ENCODE results near the gene OOSP4A.

OOSP4A gene

DNA sequence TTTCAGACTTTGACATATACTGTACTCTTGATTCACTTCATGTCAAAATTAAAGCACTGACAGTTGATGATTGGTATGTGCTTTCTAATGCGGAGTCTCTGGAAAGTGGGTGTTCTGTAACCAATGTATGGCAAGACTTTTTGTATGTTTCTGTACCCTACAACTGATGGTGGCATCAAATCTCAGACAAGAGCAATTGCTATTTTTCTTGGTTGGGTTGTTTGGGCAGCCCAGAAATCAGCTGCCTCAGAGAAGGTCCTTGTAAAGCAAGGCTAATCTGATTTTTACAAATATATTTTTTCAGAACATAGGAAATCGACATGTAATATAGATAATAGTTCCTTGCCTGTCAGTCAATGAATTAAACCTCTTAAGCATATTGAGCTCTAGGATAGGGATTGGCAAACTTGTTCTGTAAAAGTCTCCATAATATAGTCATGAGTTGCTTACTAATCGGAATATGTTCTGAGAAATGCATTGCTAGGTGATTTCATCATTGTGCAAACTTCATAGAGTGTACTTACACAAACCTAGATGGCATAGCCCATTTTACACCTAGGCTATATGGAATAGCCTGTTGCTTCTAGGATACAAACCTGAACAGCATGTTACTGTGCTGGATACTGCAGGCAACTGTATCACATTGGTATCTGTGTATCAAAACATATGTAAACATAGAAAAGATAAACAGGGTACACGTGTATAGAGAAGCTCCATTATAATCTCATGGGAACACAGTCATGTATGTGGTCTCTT, 10.2 kb upstream of the OOSP4A start:
- Histone ChIP-seq H3K36me3 (no peaks in the 10 kb centered on the region), H3K4me1 (no peaks in the 10 kb centered on the region), H3K9me3 (no peaks in the 10 kb centered on the region), H3K27me3 (no peaks in the 10 kb centered on the region), H3K4me3 (ENCODE audit: low read depth, low read length) (no peak overlapping the region)
- DNase-seq: no peak
- TF ChIP-seq, protein P1, sequence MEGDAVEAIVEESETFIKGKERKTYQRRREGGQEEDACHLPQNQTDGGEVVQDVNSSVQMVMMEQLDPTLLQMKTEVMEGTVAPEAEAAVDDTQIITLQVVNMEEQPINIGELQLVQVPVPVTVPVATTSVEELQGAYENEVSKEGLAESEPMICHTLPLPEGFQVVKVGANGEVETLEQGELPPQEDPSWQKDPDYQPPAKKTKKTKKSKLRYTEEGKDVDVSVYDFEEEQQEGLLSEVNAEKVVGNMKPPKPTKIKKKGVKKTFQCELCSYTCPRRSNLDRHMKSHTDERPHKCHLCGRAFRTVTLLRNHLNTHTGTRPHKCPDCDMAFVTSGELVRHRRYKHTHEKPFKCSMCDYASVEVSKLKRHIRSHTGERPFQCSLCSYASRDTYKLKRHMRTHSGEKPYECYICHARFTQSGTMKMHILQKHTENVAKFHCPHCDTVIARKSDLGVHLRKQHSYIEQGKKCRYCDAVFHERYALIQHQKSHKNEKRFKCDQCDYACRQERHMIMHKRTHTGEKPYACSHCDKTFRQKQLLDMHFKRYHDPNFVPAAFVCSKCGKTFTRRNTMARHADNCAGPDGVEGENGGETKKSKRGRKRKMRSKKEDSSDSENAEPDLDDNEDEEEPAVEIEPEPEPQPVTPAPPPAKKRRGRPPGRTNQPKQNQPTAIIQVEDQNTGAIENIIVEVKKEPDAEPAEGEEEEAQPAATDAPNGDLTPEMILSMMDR (IDR thresholded peaks at IDR 0.05; ENCODE audit: low read depth, low read length): no peak

DNA sequence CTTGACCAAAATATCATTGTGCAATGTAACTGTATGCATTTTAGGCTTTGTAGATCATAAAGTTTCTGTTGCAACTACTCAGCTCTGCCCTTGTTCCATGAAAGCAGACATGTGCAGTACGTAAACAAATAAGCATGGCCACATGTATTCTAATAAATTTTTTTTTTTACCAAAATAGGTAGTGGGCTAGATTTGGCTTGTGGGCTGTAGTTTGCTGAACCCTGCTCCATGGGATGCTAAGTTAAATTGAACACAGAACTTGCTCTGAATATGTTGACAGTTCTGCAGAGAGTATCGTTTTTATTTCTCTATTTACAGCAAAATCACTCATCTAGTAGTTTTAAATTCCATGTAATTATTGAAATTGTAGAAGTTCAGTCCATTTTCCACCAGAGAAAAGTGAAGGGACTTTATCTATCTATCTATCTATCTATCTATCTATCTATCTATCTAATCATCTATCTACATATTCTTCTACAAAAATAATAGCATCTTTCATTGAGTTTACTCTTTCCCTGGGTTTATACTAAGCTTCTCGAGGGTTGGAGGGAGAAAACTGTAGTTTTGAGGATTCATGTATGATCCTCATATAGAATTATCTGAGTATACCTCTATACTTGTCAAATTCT, 9.5 kb upstream of the OOSP4A start:
- Histone ChIP-seq H3K4me1 (no peaks in the 10 kb centered on the region), H3K36me3 (no peaks in the 10 kb centered on the region), H3K9me3 (no peaks in the 10 kb centered on the region), H3K27me3 (no peaks in the 10 kb centered on the region), H3K4me3 (ENCODE audit: low read depth, low read length) (no peak overlapping the region)
- TF ChIP-seq, protein P1 (IDR thresholded peaks at IDR 0.05; ENCODE audit: low read depth, low read length): no peak
- no peak for DNase-seq

DNA sequence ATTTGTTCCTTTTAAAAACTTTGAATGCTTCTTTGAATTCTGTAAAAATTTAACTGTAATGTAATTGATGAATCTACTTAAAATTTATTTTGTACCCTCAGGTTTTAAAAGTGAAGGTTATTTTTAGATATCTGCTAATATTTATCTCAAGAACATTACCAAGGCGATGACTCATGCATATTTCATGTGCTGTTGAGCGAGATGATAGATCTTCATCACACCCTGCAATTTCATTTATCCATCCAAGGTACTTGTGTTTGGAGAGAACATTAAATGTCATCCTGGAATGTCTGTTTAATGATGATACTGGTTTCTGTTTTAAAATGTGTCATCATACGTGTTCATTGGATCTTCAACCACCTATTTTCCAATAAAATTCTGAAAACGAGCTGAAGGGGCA, 6.7 kb upstream of the OOSP4A start:
- Histone ChIP-seq H3K36me3 (no peaks in the 10 kb centered on the region), H3K9me3 (no peaks in the 10 kb centered on the region), H3K4me1 (no peaks in the 10 kb centered on the region), H3K4me3 (ENCODE audit: low read depth, low read length) (no peak overlapping the region), H3K27me3 (no peaks in the 10 kb centered on the region)
- TF ChIP-seq, protein P1 (IDR thresholded peaks at IDR 0.05; ENCODE audit: low read depth, low read length): no peak
- no peak for DNase-seq

DNA sequence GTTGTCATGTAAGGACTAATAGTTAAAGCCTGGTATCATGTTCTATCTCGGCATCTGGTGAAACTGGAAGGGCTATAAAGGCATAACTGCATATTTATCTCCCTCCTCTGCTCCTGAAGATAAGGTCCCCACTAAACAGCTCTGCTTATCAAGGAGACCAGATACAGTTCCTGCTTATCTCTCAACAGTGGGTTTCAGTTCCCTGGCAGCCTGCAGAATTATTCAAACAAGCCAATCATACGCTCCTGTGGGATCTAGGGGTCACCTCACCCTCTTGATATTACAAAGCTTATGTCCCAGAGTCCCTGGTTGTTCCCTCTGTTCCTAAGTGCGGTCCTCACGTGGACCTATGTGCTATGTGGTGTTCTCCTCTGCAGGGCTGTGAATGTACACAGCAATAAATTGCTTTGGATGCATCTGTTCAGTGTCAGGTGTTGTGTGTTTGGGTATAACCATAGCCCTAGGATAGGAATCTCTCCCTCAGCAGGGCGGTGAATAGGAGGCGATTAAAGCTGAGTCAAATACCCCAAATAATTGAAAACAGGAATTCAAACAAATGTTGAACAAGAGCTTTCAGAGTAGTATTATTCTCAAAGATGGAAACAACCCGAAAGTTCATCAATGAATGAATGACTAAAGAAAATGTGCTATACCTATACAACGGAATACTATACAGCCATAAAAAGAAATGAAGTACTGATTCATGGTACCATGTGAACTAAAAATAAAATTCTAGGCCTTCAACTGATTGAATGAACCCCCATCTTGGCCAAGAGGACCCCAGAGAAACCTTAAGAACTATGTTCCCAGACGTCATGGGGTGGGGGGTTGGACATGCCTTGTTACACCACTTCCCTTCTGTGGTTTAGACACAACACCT, 3.1 kb upstream of the OOSP4A start:
- Histone ChIP-seq H3K27me3 (no peaks in the 10 kb centered on the region), H3K4me3 (ENCODE audit: low read depth, low read length) (no peak overlapping the region), H3K36me3 (no peaks in the 10 kb centered on the region), H3K9me3 (no peaks in the 10 kb centered on the region), H3K4me1 (no peaks in the 10 kb centered on the region)
- TF ChIP-seq, protein P1 (IDR thresholded peaks at IDR 0.05; ENCODE audit: low read depth, low read length): no peak
- no peak for DNase-seq

DNA sequence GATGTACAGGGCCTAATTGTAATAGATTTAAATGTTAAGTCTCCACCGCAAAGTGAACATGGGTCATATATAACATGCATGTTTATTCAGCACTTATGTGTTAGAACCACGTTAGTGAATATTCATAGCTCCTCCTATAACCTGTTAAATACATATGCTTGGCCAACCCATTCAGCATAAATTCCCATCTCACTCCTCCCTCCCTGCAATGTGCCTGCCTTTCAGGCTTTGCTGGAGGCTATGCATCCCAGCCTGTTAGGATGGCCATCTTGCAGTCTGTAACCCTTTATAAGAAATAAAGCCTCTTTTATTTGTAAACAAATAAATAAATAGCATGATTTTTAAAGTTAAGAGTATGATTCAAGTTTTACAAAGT, 1.7 kb upstream of the OOSP4A start:
- Histone ChIP-seq H3K4me1 (no peaks in the 10 kb centered on the region), H3K27me3 (no peaks in the 10 kb centered on the region), H3K36me3 (no peaks in the 10 kb centered on the region), H3K4me3 (ENCODE audit: low read depth, low read length) (no peak overlapping the region), H3K9me3 (no peaks in the 10 kb centered on the region)
- TF ChIP-seq, protein P1 (IDR thresholded peaks at IDR 0.05; ENCODE audit: low read depth, low read length): no peak
- DNase-seq: no peak

All from BE2C (cell line).